ENCODE data around the gene CTCFL. TPM values are rescaled to one million over a fixed set of nuclear protein-coding genes. Genes with fewer than 3 reads are reported as not detected.
"Not testable (repeated sequence)": the region's sequence is repeated elsewhere in the genome, so short reads cannot be mapped to it uniquely, and the experiment has no call there.

CTCFL gene
- total and polyA plus RNA-seq, 2 donors = not detected

GRCh38 chr20:57473246-57474048, 51.5 kb downstream of the CTCFL start:
- WGBS = 39% methylated on average over 16 of the region's 16 CpGs
- Histone ChIP-seq H3K27ac (ENCODE audit: low read depth) (no peak overlapping the region), H3K36me3 (ENCODE audit: insufficient read depth) (no peaks in the 10 kb centered on the region), H3K4me3 (ENCODE audit: low read depth, low read length) (no peak overlapping the region), H3K4me1 (ENCODE audit: insufficient read depth) (no peaks in the 10 kb centered on the region)
- DNase-seq (ENCODE audit: extremely low spot score) = no peak

DNA sequence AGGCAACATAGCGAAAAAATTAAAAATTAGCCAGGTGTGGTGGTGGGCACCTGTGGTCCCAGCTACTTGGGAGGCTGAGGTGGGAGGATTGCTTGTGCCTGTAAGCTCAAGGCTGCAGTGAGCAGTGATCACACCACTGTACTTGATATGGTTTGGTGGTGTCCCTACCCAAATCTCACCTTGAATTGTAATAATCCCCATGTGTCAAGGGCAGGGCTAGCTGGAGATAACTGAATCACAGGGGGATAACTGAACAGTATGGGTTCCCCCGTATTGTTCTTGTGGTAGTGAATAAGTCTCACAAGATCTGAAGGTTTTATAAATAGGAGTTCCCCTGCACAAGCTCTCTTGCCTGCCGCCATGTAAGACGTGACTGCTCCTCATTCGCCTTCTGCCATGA, 52.5 kb downstream of the CTCFL start:
- not testable (repeated sequence) for DNase-seq (ENCODE audit: extremely low spot score); H3K4me1 ChIP-seq (ENCODE audit: insufficient read depth); H3K27ac ChIP-seq (ENCODE audit: low read depth); H3K36me3 ChIP-seq (ENCODE audit: insufficient read depth); H3K4me3 ChIP-seq (ENCODE audit: low read depth, low read length)
- WGBS = 87% methylated on average over 5 of the region's 5 CpGs

DNA sequence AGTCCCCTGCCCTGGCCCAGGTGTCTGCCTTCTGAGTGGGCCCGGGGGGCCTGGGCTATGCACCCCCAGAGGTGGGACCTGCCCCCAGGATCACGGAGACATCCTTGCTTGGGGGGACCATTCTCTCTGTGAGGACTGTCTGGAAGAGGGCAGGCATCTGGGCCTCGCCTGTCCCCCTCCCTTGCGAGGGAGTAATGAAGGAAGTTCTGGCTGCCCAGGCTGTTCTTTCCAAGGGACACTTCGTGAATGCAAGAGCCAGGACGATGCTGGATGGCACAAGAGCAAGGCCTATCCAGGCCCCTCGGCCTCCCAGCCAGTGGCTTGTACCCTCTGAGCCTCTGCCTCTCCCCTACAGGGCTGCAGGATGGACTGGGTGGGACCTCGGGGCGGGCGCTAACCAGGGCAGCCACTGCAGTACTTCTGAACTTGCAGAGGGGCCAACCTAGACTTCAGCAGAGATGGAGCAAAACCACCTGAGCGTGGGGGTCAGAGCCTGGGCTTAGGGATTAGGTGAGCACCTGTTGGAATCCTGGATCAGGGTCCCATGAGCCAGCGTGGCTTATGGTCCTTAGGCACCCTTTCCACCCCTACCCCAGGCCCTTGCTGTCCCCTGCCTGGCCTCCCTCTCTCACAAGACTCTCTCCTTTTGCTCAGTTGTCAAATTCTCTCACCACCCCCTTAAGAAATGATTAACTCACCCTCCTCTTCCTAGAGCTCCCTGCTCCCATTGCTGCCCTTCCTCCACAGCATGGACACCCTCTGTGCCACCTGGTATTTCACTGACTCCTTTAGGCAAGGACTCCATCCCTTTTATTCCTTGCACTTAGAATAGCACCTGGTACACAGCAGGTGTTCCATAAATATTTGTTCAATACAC, 53.2 kb downstream of the CTCFL start:
- WGBS = 73% methylated on average over 12 of the region's 12 CpGs
- H3K36me3 ChIP-seq (ENCODE audit: insufficient read depth) = no peaks in the 10 kb centered on the region
- no peak overlapping the region for H3K27ac ChIP-seq (ENCODE audit: low read depth)
- H3K4me1 ChIP-seq (ENCODE audit: insufficient read depth) = no peaks in the 10 kb centered on the region
- no peak for DNase-seq (ENCODE audit: extremely low spot score)
- no peak overlapping the region for H3K4me3 ChIP-seq (ENCODE audit: low read depth, low read length)

- H3K27ac ChIP-seq (ENCODE audit: low read depth) = no peak overlapping the region
- no peak overlapping the region for H3K4me3 ChIP-seq (ENCODE audit: low read depth, low read length)
- no peaks in the 10 kb centered on the region for H3K4me1 ChIP-seq (ENCODE audit: insufficient read depth)
- no peaks in the 10 kb centered on the region for H3K36me3 ChIP-seq (ENCODE audit: insufficient read depth)
- WGBS = 55% methylated on average over 18 of the region's 18 CpGs
- DNase-seq (ENCODE audit: extremely low spot score) = no peak
These were observed 54.1 kb downstream of the CTCFL start for GRCh38 chr20:57470666-57471495.

- Histone ChIP-seq H3K4me3 (ENCODE audit: low read depth, low read length) (no peak overlapping the region), H3K27ac (ENCODE audit: low read depth) (no peak overlapping the region), H3K36me3 (ENCODE audit: insufficient read depth) (no peaks in the 10 kb centered on the region), H3K4me1 (ENCODE audit: insufficient read depth) (no peaks in the 10 kb centered on the region)
- 56% methylated on average over 9 of the region's 9 CpGs for WGBS
- DNase-seq (ENCODE audit: extremely low spot score) = no peak
These were observed 54.8 kb downstream of the CTCFL start for GRCh38 chr20:57470212-57470522.

DNA sequence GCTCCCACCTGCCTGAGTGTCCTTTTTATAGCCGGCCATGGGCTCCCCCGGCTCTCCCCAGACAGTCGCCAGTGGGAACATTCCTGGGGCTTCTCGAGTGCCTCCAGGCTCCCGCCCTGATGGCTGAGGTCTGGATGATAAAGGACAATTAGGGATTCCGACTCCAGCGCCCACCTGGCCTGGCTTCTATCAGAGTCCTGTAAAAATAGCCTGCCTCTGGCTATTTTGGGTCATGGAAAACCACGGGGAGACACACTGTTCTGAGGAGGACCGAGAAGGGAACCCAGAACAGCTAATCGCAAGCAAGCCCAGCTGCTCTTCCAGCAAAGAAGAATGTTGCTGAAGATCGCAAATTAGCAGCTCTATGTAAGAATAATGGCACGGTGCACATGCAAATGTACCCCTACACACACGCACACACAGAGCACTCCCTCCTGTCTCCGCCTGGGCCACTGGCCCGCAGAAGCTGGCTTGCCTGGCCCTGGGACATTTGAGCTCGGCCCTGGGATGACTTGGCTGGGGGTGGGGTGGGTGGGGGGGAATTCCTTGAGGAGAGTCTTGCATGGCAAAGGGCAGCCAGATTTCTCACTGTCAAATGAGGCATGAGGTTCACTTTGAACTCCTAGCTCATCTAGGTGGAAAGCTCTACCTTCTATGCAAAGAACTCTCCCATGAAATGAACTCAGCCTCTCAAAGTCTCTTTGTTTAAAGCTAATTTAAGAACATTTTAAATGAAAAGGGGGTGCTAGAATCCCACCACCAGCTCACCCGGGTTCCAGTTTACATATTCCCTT, 55.3 kb downstream of the CTCFL start:
- Histone ChIP-seq H3K4me3 (ENCODE audit: low read depth, low read length) (no peak overlapping the region), H3K36me3 (ENCODE audit: insufficient read depth) (no peaks in the 10 kb centered on the region), H3K27ac (ENCODE audit: low read depth) (no peak overlapping the region), H3K4me1 (ENCODE audit: insufficient read depth) (no peaks in the 10 kb centered on the region)
- WGBS = 28% methylated on average over 17 of the region's 17 CpGs
- DNase-seq (ENCODE audit: extremely low spot score) = no peak

DNA sequence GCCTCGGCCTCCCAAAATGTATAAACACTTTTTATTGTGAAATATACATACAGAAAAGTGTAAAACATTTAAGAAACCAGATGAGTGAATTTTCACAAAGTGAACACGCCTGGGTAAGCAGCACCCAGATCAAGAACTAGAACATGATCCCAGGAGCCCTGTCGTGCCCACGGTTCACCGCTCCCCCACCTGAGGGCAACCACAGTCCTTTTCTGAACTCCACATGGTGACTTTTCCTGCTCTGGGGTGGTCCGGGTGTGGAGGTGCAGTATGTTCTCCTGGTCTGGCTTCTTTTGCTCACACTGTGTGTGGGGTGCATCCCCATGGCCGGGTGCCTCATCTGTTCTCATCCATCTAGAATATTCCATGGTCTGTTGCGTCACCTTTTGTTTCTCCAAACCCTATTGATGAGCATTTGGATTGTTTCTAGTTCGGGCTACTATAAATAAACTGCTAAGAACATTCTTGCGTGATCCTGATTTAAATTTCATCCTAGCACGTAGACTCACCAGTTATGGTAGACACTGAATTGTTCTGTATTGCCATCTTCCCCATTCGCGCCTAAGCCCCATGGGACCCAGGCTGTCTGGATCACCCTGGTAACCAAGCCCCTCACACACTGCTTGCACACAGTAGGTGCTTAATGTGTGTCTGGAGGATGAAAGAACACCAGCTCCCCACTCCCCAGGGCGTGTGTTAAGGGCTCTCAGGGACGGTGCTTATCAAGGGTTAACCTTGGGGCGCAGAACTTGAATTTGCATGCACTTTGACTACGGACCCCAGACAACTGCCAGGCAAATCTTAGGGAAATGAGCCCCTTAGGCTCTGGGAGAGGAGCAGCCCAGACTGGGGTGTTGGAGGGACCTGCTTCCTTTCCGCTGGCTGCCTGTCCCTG, 56.2 kb downstream of the CTCFL start:
- Histone ChIP-seq H3K4me3 (ENCODE audit: low read depth, low read length) (no peak overlapping the region), H3K4me1 (ENCODE audit: insufficient read depth) (no peaks in the 10 kb centered on the region), H3K36me3 (ENCODE audit: insufficient read depth) (no peaks in the 10 kb centered on the region), H3K27ac (ENCODE audit: low read depth) (no peak overlapping the region)
- WGBS = 79% methylated on average over 18 of the region's 18 CpGs
- no peak for DNase-seq (ENCODE audit: extremely low spot score)

DNA sequence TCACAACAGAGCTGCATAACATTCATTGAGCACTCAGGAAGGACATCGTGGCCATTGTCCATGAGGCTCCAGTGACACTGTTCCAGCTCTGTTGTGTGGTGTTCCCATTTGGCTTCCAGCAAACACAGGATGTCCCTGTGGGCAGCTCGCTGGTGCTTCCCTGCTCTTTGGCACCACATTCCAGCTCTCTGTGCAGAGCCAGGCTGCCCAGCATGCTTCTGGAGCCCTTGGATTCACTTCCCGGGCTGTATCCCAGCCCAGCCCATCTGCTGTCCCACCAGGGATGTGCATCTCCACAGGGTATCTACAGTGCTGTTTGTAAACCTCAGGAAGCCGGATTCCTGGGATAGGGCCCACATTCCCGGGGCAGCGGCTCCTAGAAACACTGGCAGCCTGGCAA, 57.2 kb downstream of the CTCFL start:
- 35% methylated on average over 6 of the region's 6 CpGs for WGBS
- Histone ChIP-seq H3K4me3 (ENCODE audit: low read depth, low read length) (no peak overlapping the region), H3K36me3 (ENCODE audit: insufficient read depth) (no peaks in the 10 kb centered on the region), H3K4me1 (ENCODE audit: insufficient read depth) (no peaks in the 10 kb centered on the region), H3K27ac (ENCODE audit: low read depth) (no peak overlapping the region)
- DNase-seq (ENCODE audit: extremely low spot score) = no peak

GRCh38 chr20:57465943-57466342, 59.0 kb downstream of the CTCFL start:
- H3K4me3 ChIP-seq (ENCODE audit: low read depth, low read length) = no peak overlapping the region
- no peak for DNase-seq (ENCODE audit: extremely low spot score)
- no peaks in the 10 kb centered on the region for H3K36me3 ChIP-seq (ENCODE audit: insufficient read depth)
- 76% methylated on average over 4 of the region's 4 CpGs for WGBS
- H3K4me1 ChIP-seq (ENCODE audit: insufficient read depth) = no peaks in the 10 kb centered on the region
- no peak overlapping the region for H3K27ac ChIP-seq (ENCODE audit: low read depth)

GRCh38 chr20:57465486-57465885, 59.5 kb downstream of the CTCFL start:
- DNase-seq (ENCODE audit: extremely low spot score) = no peak
- no peaks in the 10 kb centered on the region for H3K36me3 ChIP-seq (ENCODE audit: insufficient read depth)
- H3K4me1 ChIP-seq (ENCODE audit: insufficient read depth) = no peaks in the 10 kb centered on the region
- H3K4me3 ChIP-seq (ENCODE audit: low read depth, low read length) = no peak overlapping the region
- WGBS = 92% methylated on average over 8 of the region's 8 CpGs
- H3K27ac ChIP-seq (ENCODE audit: low read depth) = no peak overlapping the region

- no peak overlapping the region for H3K27ac ChIP-seq (ENCODE audit: low read depth)
These were observed 60.2 kb downstream of the CTCFL start for GRCh38 chr20:57464642-57465211.

DNA sequence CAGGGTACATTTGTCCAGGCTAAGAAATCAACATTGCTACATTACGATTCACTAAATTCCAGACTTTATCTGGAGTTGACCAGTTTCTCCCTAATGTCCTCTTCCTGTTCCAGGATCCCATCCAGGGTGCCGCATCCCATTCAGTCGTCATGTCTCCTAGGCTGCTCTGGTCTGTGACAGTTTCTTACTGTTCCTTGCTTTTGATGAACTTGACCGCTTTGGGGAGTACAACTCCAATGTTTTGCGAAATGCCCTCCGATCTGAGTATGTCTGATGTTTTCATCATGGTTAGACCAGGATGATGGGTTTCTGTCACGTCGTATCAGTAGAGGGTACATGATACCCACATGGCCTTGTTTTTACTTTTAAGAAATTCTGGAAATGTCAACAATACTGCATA, 62.2 kb downstream of the CTCFL start:
- DNase-seq (ENCODE audit: extremely low spot score) = no peak
- H3K4me1 ChIP-seq (ENCODE audit: insufficient read depth) = no peaks in the 10 kb centered on the region
- no peaks in the 10 kb centered on the region for H3K36me3 ChIP-seq (ENCODE audit: insufficient read depth)
- H3K4me3 ChIP-seq (ENCODE audit: low read depth, low read length) = no peak overlapping the region
- WGBS = 93% methylated on average over 8 of the region's 8 CpGs
- H3K27ac ChIP-seq (ENCODE audit: low read depth) = no peak overlapping the region

More at GRCh38 chr20:57464642-57465211, 60.2 kb downstream of the CTCFL start:
- no peak overlapping the region for H3K4me3 ChIP-seq (ENCODE audit: low read depth, low read length)
- no peaks in the 10 kb centered on the region for H3K36me3 ChIP-seq (ENCODE audit: insufficient read depth)
- H3K4me1 ChIP-seq (ENCODE audit: insufficient read depth) = no peaks in the 10 kb centered on the region
- WGBS = 92% methylated on average over 13 of the region's 13 CpGs
- no peak for DNase-seq (ENCODE audit: extremely low spot score)
